ENCODE results near the gene CHRND.

The CHRND gene

GRCh38 chr2:232487385-232488096 lies 38.4 kb upstream of the CHRND start, which contains the start of gene ECEL1:
TSS of gene ECEL1 (minus strand) at chr2:232487834. CDS start at chr2:232486653, 1,181 bp downstream.
- no peak for DNase-seq (ENCODE audit: low read depth, low spot score)

- DNase-seq (ENCODE audit: low read depth, low spot score): no peak
These were observed 37.8 kb upstream of the CHRND start for GRCh38 chr2:232488097-232488711.

- DNase-seq (ENCODE audit: low read depth, low spot score): no peak
These were observed 37.1 kb upstream of the CHRND start for GRCh38 chr2:232488721-232489300.

GRCh38 chr2:232489516-232490220 lies 36.3 kb upstream of the CHRND start:
- no peak for DNase-seq (ENCODE audit: low read depth, low spot score)

GRCh38 chr2:232490221-232491138 lies 35.5 kb upstream of the CHRND start:
- no peak for DNase-seq (ENCODE audit: low read depth, low spot score)

- DNase-seq (ENCODE audit: low read depth, low spot score): no peak
These were observed 34.7 kb upstream of the CHRND start for GRCh38 chr2:232491139-232491780.

- DNase-seq (ENCODE audit: low read depth, low spot score): no peak
These were observed 33.6 kb upstream of the CHRND start for GRCh38 chr2:232492236-232492848.

- DNase-seq (ENCODE audit: low read depth, low spot score): no peak
These were observed 32.8 kb upstream of the CHRND start for GRCh38 chr2:232492963-232493700.

- no peak for DNase-seq (ENCODE audit: low read depth, low spot score)
These were observed 32.1 kb upstream of the CHRND start for GRCh38 chr2:232493701-232494474.

- no peak for DNase-seq (ENCODE audit: low read depth, low spot score)
These were observed 31.4 kb upstream of the CHRND start for GRCh38 chr2:232494542-232494941.

GRCh38 chr2:232495292-232495691 lies 30.7 kb upstream of the CHRND start:
- DNase-seq (ENCODE audit: low read depth, low spot score): no peak

GRCh38 chr2:232496501-232497270 lies 29.3 kb upstream of the CHRND start:
- no peak for DNase-seq (ENCODE audit: low read depth, low spot score)

- DNase-seq (ENCODE audit: low read depth, low spot score): no peak
These were observed 28.6 kb upstream of the CHRND start for GRCh38 chr2:232497348-232497747.

- no peak for DNase-seq (ENCODE audit: low read depth, low spot score)
These were observed 27.5 kb upstream of the CHRND start for GRCh38 chr2:232498452-232498851.

GRCh38 chr2:232501331-232501771 lies 24.6 kb upstream of the CHRND start:
- no peak for DNase-seq (ENCODE audit: low read depth, low spot score)

- no peak for DNase-seq (ENCODE audit: low read depth, low spot score)
These were observed 24.1 kb upstream of the CHRND start for GRCh38 chr2:232501794-232502390.

GRCh38 chr2:232502511-232502910 lies 23.4 kb upstream of the CHRND start:
- no peak for DNase-seq (ENCODE audit: low read depth, low spot score)
